SK-MEL-5 (cell line): Measurements from ENCODE around the gene ZNF433. TPM values are rescaled to one million over a fixed set of nuclear protein-coding genes. Genes with fewer than 3 reads are reported as not detected.
"Not testable (repeated sequence)": the region's sequence is repeated elsewhere in the genome, so short reads cannot be mapped to it uniquely, and the experiment has no call there.

Experiments
- DNase-seq: peaks from one replicate; pipeline ENCODE4 v3.0.0-alpha.2; 2016; ENCODE audit warnings: low read depth, low spot score
- in situ Hi-C: cut with HindIII; loops from 2 replicates; pipeline ENCODE4 v1.10.0; 2016; ENCODE audit warnings: low sequenced_read_pairs, high pct_unique_total_duplicates, low pct_unique_long_range_greater_than_20kb
- total RNA-seq: library from RNA; depleted of rRNA; stranded (reverse); fragments of >200 nt; shearing (Covaris generic); gene quantifications from 2 replicates; pipeline ENCODE4 v1.2.3, GENCODE V29; 2014

Gene ZNF433
- total RNA-seq, 1 experiment from 2014 or later, result 2.3 TPM

DNA sequence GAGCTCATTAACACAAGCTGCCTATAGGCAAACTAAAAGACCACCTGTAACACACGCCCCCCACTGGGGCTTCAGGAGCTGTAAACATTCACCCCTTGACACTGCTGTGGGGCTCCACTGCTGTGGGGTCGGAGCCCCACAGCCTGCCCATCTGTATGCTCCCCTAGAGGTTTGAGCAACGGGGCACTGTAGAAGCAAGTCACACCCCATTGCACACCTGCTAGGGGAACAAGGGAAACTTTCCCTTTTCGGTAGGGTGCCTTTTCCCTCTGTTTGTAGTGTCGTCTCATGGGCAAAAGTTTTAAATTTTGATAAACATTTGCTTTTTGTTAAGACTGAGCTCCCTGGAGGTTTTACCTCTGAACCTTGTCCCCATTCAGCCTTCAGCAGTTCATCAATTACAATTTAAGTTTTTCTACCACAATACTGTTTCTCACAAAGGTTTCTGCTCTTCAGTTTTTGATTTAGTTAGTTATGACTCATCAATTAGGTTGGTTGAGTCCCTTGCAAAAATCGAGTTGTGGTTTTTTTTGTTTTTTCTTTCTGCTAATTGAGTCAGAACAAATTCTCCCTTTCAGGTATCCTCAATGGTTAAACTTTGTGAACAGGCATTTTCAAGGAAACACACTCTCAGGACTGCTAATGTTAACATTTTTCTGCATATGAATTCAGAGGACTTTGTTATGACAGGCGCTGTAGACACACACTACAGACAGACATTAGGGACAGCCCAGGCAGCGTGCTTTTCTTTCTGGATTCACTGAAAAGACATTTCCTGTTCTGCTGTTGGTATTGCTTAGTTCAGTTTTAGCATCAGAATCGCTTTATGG lies 35.1 kb downstream of the ZNF433 start:
- no peak for DNase-seq
- in situ Hi-C loops, result no loop called here

DNA sequence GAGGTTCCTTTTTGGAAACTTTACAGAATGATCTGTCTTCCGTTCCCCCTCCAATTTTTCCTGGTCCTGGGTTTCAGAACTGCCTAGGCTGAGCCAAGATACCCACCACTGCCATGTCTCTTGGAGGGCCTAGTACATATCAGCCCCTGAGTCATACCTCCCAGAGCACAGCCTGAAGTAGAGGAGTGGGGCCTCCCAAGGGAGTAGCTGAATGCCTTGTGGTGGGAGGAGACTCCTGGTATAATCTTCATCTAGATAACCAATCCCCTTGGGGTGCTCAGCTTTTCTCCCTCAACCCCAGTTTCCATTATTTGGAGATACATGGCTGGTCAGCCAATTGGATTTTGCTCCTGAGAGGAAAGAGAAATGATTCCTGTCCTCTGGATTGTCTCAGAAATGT lies 40.3 kb downstream of the ZNF433 start:
- DNase-seq, result no peak
- in situ Hi-C loops, result no loop called here

DNA sequence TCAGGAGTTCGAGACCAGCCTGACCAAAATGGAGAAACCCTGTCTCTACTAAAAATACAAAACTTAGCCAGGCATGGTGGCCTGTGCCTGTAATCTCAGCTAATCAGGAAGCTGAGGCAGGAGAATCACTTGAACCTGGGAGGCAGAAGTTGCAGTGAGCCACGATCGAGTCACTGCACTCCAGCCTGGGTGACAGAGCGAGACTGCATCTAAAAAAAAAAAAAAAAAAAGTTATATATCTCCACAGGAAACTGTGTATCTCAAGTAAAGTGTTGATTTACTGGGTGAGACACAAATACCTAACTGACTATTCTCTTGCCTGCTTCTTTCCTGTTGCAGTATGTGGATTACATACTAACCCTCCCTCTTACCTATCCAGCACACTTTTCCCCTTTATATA lies 43.6 kb downstream of the ZNF433 start:
- DNase-seq, result not testable (repeated sequence)

DNA sequence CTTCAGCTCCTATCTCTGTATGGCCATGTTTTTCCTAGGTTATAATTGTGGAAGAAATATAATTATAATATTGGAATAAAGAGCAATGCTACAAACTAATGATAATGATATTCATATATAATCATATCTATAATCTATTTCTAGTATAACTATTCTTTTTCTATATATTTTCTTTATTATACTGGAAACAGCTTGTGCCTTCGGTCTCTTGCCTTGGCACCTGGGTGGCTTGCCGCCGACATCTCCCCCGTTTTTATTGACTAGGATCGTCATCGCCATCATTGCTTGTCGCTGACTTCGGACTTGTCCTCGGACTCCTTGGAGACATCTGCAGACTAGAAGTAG lies 46.4 kb downstream of the ZNF433 start:
- no peak for DNase-seq
- in situ Hi-C loops, result no loop called here

More for the DNA sequence above, 43.6 kb downstream of the ZNF433 start:
- in situ Hi-C loops, result not testable (repeated sequence)

DNA sequence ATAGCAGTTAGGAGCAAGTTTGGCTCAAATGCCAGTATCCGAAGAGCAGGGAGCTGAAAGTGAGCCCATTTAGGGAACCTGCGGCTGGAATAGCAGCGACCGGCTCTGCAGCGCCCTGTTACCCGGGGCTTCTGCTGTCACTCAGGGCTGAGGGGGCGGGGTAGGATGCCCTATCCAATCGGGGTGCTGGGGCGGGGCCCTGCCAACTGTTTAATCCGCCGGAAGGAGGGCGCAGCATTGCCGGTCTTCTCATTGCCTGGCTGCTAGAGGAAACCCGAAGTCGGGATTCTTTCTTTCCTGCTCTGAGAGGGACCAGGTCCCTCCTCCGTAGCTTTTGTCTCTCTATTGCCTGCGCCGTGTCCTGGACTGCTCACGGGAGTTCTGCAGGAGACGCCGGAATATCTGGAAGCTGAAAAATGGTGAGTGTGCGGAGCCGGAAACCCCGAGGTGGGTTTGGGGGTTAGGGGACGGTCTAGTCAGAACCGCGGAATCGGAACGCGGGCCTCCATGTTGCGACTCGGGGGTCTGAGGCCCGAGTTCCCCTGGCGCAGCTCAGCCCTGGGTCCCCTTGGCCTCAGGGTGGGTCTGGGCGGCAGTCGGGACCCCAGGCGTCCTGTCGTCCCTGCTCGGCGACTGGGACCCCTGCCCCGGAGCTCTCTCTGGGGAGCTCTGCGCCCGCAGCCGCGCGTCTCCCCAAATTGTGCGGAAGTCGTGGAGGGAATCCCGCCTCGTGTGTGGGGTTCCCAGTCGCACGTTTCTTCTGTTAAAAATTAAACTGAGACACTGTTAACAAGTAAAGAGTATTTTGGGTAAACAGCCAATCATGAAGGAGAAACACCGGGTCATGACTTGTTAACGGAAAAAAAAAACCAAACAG lies 47.8 kb downstream of the ZNF433 start:
- in situ Hi-C loops, result no loop called here
- DNase-seq, result peak; percentile 92

DNA sequence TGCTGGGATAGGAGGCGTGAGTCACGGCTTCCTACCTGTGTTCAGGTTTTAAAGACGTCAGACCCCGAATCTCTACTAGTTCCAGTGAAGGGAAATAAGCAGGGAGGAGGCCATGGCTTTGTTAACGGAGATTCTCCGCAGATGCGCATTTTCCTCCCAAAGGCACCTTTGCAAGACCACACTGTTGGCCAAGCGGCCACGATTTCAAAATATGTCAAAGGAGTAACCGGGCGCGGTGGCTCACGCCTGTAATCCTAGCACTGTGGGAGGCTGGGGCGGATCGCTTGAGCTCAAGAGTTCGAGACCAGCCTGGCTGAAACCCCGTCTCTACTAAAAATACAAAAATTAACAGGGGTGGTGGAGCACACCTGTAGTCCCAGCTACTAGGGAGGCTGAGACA lies 48.7 kb downstream of the ZNF433 start:
- no peak for DNase-seq
- in situ Hi-C loops, result no loop called here

DNA sequence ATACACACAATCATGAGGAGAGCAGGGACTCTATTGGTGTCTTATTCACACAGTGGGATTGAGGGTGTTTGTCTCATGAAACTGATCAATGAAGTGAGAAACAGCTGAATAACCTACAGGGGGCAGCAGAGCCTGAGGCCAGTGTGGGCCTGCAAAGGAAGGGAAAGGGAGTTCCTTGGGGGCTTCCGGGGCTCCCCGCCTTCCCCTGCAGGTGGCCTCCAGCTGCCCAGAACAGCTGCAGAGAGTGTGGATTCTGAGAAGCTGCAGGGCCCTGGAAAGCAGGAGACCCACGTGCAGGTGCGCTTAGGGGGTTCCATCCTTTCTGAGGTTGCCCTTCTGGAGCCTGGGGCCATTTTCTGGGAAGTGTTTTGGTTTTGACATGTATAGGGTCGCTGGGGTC lies 50.5 kb downstream of the ZNF433 start:
- in situ Hi-C loops, result no loop called here
- no peak for DNase-seq

DNA sequence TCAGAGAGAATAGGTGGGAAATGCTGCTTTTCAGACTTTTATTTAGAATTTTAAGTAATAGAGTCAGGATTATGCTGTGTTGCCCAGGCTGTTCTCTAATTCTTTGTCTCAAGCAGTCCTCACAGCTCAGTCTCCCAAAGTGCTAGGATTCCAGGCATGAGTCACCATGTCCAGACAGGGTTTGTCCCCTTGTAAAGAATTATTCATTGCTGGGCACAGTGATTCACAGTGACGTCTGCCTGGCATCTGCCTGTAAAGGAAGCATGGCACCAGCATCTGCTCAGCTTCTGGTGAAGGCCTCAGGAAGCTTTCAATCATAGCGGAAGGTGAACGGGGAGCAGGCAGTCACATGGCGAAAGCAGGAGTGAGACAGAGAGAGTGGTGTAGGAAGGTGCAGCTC lies 53.0 kb downstream of the ZNF433 start:
- no peak for DNase-seq
- in situ Hi-C loops, result no loop called here

DNA sequence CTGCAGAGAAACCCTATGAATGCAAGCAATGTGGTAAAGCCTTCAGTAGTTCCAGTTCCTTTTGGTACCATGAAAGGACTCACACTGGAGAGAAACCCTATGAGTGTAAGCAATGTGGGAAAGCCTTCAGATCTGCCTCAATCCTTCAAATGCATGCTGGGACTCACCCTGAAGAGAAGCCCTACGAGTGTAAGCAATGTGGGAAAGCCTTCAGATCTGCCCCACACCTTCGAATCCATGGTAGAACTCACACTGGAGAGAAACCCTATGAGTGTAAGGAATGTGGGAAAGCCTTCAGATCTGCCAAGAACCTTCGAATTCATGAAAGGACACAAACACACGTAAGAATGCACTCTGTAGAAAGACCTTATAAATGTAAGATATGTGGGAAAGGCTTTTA lies 56.0 kb downstream of the ZNF433 start:
- in situ Hi-C loops, result no loop called here
- no peak for DNase-seq

DNA sequence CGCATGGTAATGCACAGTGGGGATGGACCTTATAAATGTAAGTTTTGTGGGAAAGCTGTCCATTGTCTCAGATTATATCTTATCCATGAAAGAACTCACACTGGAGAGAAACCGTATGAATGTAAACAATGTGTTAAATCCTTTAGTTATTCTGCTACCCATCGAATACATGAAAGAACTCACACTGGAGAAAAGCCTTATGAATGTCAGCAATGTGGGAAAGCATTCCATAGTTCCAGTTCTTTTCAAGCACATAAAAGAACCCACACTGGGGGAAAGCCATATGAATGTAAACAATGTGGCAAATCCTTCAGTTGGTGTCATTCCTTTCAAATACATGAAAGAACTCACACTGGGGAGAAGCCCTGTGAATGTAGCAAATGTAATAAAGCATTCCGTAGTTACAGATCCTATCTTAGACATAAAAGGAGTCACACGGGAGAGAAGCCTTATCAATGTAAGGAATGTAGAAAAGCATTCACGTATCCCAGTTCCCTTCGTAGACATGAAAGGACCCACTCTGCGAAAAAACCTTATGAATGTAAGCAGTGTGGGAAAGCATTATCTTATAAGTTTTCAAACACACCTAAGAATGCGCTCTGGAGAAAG lies 56.9 kb downstream of the ZNF433 start:
- in situ Hi-C loops, result no loop called here

DNA sequence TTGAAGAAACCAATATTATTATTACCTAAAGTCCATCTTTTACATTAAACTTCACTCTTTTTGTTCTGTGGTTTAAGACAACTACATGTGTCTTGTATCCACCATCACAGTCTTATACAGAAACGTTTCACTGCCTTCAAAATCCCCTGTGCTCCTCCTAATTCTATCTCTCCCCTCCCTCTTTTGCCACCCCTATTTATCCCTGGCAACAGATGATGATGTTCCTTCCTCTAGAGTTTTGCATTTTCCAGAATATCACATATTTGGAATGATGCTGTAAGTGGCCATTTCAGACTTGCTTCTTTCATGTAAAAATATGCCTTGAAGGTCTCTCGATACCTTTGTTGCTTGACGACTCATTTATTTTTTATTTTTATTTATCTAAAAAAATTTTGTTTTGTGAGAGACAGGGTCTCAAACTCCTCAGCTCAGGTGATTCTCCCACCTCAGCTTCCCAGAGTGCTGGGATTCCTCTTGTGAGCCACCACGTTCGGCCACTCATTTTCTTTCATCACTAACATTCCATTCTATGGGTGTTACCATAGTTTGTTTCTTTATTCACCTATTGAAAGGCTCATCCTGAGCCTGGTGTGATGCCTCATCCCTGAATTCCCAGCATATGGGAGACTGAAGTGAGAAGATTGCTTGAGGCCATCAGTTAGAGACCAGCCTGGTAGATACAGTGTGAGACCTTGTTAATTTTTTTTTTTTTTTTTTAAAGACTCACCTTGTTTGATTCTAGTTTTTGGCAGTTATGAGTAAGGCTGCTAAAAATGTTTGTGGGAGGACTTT lies 62.3 kb downstream of the ZNF433 start:
- DNase-seq, result no peak
- in situ Hi-C loops, result no loop called here

More for the DNA sequence above, 56.9 kb downstream of the ZNF433 start:
- no peak for DNase-seq

DNA sequence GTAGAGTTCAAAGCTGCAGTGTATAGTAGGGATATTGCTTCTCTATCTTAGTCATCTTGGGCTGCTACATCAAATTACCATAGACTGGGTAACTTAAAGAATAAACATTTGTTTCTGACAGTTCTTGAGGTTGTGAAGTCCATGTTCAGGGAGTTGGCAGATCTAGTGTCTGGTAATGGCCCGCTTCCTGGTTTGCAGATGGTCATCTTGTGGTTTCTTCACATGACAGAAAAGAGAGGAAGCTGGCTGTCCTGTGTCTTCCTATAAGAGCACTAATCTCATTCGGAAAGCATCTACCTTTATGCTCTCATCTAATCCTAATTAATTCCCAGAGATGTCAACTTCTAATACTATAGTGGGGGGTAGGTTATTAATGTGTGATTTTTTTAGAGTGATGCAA lies 64.4 kb downstream of the ZNF433 start:
- no peak for DNase-seq
- in situ Hi-C loops, result no loop called here

DNA sequence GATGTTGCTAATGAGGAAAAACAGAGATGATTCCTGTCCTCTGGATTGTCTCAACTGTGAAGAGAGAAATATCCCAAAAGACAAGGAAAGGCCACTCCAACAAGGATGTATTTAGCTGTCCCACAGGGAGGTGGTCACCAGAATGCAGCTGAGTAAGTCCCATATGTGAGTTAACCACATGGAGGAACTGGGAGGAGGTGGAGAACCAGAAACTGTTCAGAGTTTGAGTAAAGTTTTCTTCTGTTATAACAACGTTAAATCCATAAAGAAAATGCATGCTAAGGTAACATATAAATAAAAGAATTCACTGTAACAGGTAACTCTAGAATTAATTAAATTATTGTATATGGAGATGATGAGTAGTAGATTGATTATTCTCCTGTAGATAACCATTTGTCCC lies 65.3 kb downstream of the ZNF433 start:
- no peak for DNase-seq
- in situ Hi-C loops, result no loop called here

DNA sequence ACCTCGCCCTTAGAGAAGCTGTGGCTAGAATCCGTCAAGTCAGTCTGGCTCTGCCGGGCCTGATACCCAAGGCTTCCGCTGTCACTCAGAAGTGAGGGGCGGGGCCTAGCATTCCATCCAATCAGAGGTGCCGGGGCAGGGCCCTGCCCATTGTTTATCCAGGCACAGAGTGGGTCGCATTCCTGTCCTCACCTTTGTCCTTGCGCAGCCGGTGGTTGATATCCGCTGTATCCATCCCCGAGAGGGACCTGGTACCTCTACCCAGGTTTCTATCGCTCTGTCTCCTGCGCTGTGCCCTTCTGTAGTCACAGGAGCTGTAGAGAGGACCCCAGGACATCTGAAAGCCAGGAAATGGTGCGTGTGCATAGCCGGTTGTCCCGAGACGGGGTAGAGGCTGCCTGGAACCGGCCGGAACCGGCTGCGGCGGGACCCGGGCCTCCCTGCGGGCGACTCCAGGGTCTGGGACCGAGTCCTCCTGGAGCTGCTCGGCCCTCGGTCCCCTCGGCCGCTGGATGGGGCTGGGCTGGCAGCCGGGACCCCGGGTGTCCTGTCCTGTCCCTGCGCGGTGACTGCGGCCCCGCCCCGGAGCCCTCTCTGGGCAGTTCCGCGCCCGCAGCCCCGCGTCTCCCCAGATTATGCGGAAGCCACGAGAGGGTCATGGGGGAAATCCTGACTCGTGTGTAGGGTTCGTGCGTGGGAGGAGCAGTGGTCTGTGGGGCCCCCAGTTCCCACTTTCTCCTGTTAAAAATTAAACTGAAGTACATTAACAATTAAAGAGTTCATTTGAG lies 70.4 kb downstream of the ZNF433 start, which contains the start of gene ZNF763:
Gene ZNF763, plus strand, starts transcription at position 183 of the 788 bp plus-strand sequence. Its CDS starts 169 bp downstream, at position 352.
- in situ Hi-C loops, result no loop called here
- peak; percentile 66 for DNase-seq
